Measurements from ENCODE around the gene AAR2. TPM values are rescaled to one million over a fixed set of nuclear protein-coding genes. Genes with fewer than 3 reads are reported as not detected.

AAR2 gene
- total RNA-seq, 1 donor from 2014 or later = 24.6 TPM

- H3K27me3 Mint-ChIP-seq (ENCODE audit: low read depth) = no peaks in the 10 kb centered on the region
- no peaks in the 10 kb centered on the region for H3K9me3 Mint-ChIP-seq (ENCODE audit: low read depth)
- H3K36me3 Mint-ChIP-seq (ENCODE audit: low read depth) = no peaks in the 10 kb centered on the region
- peaks cover 4% of the 10 kb centered on the region for H3K4me1 Mint-ChIP-seq (ENCODE audit: low read depth)
- H3K4me3 Mint-ChIP-seq (ENCODE audit: unreplicated experiment) = no peak overlapping the region
- no peak for TF ChIP-seq CTCF (IDR thresholded peaks at IDR 0.05)
- H3K27ac Mint-ChIP-seq (ENCODE audit: unreplicated experiment) = no peak overlapping the region
- DNase-seq (ENCODE audit: low spot score) = no peak
Observed at GRCh38 chr20:36268440-36269342, 32.4 kb downstream of the AAR2 start.

GRCh38 chr20:36269507-36269906 lies 33.2 kb downstream of the AAR2 start:
- Mint-ChIP-seq H3K27me3 (ENCODE audit: low read depth) (no peaks in the 10 kb centered on the region), H3K27ac (ENCODE audit: unreplicated experiment) (no peak overlapping the region), H3K9me3 (ENCODE audit: low read depth) (no peaks in the 10 kb centered on the region), H3K36me3 (ENCODE audit: low read depth) (no peaks in the 10 kb centered on the region), H3K4me3 (ENCODE audit: unreplicated experiment) (no peak overlapping the region), H3K4me1 (ENCODE audit: low read depth) (peaks cover 4% of the 10 kb centered on the region)
- no peak for TF ChIP-seq CTCF (IDR thresholded peaks at IDR 0.05)
- DNase-seq (ENCODE audit: low spot score) = no peak

DNA sequence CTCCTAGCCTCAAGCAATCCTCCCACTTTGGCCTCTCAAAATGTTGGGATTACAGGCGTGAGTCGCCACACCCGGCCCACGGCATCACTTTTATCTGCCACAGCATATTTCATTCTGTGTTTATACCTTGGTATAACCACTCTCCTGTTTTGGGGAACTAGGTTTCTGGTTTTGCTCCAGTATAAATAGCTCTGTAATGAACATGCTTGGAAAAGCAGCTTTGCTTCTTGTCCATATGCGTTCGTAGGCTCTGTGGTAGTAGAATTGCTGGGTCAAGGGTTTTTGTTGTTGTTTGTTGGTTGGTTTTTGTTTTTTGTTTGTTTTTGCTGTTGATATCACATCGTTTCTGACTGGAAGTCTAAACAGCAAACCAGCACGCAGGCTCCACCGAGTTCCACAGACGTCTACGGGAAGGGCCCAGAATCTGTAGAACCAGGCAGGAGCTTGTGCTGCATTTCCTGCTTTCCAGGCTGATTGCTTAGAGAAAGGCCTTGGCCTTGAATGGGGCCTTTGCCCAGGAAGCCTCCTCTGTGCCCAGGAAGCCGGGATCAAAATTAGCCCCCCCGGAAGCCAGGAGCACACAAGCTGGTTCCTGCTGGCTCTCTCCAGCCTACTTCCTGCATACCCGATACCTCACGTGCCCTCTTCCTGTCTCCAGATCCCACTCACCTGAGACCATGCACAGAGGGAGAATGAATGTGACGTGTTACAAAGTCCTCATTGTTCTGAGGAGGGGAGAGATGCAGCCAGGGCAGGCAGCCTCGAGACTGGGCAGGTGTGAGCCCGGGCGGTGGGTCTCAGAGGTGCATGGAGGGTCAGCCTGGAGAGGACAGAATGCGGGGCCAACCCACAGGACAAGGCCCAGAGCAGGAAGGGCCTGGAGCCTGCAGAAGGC lies 34.7 kb downstream of the AAR2 start:
- Mint-ChIP-seq H3K4me1 (ENCODE audit: low read depth) (peaks cover 4% of the 10 kb centered on the region), H3K4me3 (ENCODE audit: unreplicated experiment) (no peak overlapping the region), H3K27me3 (ENCODE audit: low read depth) (peaks cover 5% of the 10 kb centered on the region)

DNA sequence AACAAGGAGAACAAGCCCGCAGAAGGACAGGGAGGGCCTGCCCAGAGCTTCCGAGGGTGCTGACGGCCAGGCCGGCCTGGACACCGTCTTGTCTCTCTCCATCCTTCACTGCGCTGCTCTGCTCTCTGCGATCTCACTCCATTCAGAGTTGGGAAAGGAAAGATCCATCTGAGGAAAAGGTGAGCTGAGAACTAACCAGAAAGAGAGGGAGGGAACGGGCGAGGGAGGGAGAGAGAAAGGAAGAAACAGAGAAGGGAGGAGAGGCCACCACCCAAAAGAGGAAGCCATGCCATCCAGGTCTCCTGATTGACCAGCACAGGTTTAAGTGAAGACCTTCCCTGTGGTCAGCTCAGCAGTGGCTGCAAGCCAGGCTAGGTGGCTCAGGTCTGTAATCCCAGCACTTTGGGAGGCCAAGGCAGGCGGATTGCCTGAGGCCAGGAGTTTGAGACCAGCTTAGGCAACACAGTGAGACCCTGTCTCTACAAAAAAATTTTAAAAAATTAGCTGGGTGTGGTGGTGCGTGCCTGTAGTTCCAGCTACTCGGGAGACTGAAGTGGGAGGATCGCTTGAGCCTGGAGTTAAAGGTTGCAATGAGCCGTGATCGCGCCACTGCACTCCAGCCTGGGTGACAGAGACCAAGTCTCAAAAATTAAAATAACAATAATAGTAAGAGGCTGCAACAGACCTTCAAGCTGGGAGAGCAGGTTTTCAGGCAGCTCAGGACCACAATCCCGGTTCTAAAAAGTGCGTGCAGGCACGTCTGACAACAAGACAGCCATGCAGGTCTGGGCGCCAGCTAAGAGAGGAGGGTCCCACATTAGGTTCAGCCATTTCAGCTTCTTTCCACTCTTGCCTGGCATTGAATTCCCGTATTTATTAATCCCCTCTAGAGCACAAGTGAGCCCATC lies 35.6 kb downstream of the AAR2 start:
- peaks cover 7% of the 10 kb centered on the region for H3K27me3 Mint-ChIP-seq (ENCODE audit: low read depth)
- no peak for TF ChIP-seq CTCF (IDR thresholded peaks at IDR 0.05)
- no peak for DNase-seq (ENCODE audit: low spot score)
- no peaks in the 10 kb centered on the region for H3K36me3 Mint-ChIP-seq (ENCODE audit: low read depth)
- H3K4me1 Mint-ChIP-seq (ENCODE audit: low read depth) = peaks cover 4% of the 10 kb centered on the region
- no peaks in the 10 kb centered on the region for H3K9me3 Mint-ChIP-seq (ENCODE audit: low read depth)
- H3K27ac Mint-ChIP-seq (ENCODE audit: unreplicated experiment) = no peak overlapping the region
- H3K4me3 Mint-ChIP-seq (ENCODE audit: unreplicated experiment) = no peak overlapping the region

More for the DNA sequence above, 34.7 kb downstream of the AAR2 start:
- TF ChIP-seq CTCF (IDR thresholded peaks at IDR 0.05) = no peak
- H3K36me3 Mint-ChIP-seq (ENCODE audit: low read depth) = no peaks in the 10 kb centered on the region
- no peak for DNase-seq (ENCODE audit: low spot score)
- no peaks in the 10 kb centered on the region for H3K9me3 Mint-ChIP-seq (ENCODE audit: low read depth)
- H3K27ac Mint-ChIP-seq (ENCODE audit: unreplicated experiment) = no peak overlapping the region

All from chondrocyte (in vitro differentiated cells).